ENCODE data around the gene RIC8B.

Gene RIC8B

DNA sequence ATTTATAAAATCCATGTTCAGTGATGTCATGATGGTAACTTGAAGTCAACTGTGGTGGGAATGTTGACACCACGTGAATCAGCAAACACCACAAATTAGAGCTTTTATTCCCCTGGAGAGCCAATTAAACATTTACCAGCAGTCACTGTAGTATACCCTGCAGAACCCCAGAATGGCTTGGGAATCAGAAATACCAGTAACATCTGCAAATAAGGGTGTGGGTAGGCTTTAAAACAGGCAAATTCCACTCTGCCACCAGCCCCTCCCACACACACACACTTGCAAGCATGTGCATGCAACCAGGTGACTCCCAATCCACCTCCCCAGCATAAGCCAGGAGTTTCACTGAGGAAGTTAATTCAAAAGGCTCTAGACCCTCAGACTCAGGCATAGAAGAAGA lies 117.6 kb downstream of the RIC8B start:
- H3K4me3 ChIP-seq (replicated peaks; ENCODE audit: low read depth, low read length) = no peak overlapping the region
- DNase-seq (ENCODE audit: extremely low read depth, low read depth) = no peak
- TF ChIP-seq, protein P1, sequence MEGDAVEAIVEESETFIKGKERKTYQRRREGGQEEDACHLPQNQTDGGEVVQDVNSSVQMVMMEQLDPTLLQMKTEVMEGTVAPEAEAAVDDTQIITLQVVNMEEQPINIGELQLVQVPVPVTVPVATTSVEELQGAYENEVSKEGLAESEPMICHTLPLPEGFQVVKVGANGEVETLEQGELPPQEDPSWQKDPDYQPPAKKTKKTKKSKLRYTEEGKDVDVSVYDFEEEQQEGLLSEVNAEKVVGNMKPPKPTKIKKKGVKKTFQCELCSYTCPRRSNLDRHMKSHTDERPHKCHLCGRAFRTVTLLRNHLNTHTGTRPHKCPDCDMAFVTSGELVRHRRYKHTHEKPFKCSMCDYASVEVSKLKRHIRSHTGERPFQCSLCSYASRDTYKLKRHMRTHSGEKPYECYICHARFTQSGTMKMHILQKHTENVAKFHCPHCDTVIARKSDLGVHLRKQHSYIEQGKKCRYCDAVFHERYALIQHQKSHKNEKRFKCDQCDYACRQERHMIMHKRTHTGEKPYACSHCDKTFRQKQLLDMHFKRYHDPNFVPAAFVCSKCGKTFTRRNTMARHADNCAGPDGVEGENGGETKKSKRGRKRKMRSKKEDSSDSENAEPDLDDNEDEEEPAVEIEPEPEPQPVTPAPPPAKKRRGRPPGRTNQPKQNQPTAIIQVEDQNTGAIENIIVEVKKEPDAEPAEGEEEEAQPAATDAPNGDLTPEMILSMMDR (IDR thresholded peaks at IDR 0.05; ENCODE audit: low read depth, low read length, missing control alignments) = no peak

DNA sequence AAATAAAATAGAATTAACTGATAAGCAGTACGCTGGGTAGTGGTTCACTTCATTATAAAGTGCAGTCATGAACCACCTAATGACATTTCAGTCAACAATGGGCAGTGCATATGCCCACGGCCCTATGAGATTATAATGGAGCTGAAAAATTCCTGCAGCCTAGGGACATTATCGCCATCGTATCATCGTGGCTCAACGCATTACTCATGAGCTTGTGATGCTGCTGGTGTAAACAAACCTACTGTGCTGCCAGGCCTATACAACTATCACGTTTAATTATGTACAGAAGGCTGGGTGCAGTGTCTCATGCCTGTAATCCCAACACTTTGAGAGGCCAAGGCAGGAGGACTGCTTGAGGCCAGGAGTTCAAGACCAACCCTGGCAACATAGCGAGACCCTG lies 119.0 kb downstream of the RIC8B start:
- H3K4me3 ChIP-seq (replicated peaks; ENCODE audit: low read depth, low read length) = no peak overlapping the region
- TF ChIP-seq, protein P1 (IDR thresholded peaks at IDR 0.05; ENCODE audit: low read depth, low read length, missing control alignments) = no peak
- no peak for DNase-seq (ENCODE audit: extremely low read depth, low read depth)

DNA sequence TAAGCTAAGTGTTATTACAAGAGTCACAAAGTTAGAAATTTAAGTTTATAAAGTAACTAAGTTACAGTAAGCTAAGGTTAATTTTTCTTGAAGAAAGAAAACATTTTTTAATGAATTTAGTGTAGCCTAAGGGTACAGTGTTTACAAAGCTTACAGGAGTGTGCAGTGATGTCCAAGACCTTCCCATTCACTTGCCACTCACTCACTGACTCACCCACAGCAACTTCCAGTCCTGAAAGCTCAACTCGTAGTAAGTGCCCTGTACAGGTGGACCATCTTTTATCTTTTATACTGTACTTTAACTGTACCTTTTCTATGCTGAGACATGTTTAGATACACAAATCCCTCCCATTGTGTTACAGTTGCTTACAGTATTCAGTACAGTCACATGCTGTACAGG lies 120.3 kb downstream of the RIC8B start:
- no peak overlapping the region for H3K4me3 ChIP-seq (replicated peaks; ENCODE audit: low read depth, low read length)
- DNase-seq (ENCODE audit: extremely low read depth, low read depth) = no peak
- TF ChIP-seq, protein P1 (IDR thresholded peaks at IDR 0.05; ENCODE audit: low read depth, low read length, missing control alignments) = no peak

DNA sequence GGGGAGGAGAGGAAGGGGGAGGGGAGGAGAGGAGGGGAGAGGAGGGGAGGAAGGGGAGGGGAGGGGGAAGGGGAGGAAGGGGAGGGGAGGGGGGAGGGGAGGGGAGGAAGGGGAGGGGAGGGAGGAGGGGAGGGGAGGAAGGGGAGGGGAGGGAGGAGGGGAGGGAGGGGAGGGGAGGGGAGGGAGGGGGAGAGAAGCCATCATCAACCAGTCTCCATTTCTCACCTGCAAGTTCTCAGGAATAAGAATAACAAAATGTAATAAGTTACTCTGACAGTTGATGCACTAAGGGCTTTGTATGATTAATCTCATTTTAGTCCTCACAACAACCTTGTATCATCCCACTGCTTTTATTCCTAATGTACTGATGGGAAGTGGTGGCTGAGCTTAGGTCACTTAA lies 122.1 kb downstream of the RIC8B start:
- no peak for DNase-seq (ENCODE audit: extremely low read depth, low read depth)
- TF ChIP-seq, protein P1 (IDR thresholded peaks at IDR 0.05; ENCODE audit: low read depth, low read length, missing control alignments) = no peak
- no peak overlapping the region for H3K4me3 ChIP-seq (replicated peaks; ENCODE audit: low read depth, low read length)

DNA sequence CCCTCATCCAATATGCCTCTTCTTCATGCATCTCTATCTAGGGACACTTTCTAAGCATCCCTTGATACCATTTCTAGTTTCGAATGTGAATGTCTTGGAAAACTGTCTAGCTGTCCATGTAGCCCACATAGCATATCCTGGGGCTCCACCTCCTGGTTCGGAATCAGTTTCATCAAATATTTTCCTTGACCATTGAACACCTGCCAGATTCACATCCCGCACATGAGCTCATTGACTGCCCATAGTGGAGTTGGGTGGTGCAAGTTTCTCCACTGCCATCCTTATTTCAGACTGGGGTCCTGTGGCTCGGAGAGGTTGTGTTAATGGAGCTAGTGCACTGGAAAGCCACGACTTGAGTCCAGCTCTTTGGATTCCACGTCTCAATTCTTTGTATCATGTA lies 122.6 kb downstream of the RIC8B start:
- no peak for DNase-seq (ENCODE audit: extremely low read depth, low read depth)

DNA sequence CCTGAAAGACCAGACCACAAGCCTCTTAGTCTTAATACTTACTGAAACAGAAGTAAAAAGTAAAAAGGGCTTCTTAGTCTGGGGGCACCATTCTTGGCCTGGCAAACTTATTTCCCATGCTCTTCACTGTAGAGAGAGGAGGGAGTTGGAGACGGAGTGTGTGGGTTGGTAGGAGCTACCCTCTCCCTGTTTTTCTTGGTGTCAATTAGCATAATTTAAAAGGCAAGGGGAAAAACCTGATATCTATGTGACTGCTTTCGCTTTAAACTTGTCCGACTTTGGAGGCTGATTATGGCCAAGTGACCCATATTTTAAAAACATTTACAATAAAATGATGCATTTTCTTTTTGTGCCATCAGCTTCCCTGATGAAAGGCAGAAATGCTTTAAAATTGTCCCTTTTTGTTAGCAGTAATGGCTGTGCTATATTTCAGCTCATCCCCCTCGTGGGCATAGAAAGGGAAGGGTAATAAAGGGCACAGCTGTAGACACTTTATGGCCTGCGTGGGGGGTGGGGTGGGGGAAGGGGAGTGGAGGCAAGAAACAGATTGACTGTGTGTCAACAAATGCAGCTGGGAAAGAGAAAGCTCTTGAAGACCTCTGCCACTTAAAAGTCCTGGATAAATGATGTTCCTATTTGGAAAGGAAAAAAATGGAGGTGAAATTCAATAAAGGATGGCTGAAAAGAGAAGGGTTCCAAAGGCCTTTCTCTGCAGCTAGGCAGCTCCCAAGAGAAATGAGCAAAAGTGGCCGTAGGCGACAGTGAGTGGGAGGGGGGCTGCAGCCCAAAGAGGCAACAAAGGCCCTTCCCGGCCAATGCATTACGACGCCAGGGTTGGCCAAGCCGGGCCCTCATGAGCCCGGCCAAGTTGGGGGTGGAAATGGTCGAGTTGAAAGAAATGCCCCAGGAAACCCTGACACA lies 123.8 kb downstream of the RIC8B start:
- DNase-seq (ENCODE audit: extremely low read depth, low read depth) = no peak
- TF ChIP-seq, protein P1 (IDR thresholded peaks at IDR 0.05; ENCODE audit: low read depth, low read length, missing control alignments) = no peak
- H3K4me3 ChIP-seq (replicated peaks; ENCODE audit: low read depth, low read length) = no peak overlapping the region

More for the DNA sequence above, 122.6 kb downstream of the RIC8B start:
- no peak overlapping the region for H3K4me3 ChIP-seq (replicated peaks; ENCODE audit: low read depth, low read length)
- TF ChIP-seq, protein P1 (IDR thresholded peaks at IDR 0.05; ENCODE audit: low read depth, low read length, missing control alignments) = no peak

All from HFF-Myc (cell line).